ENCODE results near the gene C1QTNF8.

DNA sequence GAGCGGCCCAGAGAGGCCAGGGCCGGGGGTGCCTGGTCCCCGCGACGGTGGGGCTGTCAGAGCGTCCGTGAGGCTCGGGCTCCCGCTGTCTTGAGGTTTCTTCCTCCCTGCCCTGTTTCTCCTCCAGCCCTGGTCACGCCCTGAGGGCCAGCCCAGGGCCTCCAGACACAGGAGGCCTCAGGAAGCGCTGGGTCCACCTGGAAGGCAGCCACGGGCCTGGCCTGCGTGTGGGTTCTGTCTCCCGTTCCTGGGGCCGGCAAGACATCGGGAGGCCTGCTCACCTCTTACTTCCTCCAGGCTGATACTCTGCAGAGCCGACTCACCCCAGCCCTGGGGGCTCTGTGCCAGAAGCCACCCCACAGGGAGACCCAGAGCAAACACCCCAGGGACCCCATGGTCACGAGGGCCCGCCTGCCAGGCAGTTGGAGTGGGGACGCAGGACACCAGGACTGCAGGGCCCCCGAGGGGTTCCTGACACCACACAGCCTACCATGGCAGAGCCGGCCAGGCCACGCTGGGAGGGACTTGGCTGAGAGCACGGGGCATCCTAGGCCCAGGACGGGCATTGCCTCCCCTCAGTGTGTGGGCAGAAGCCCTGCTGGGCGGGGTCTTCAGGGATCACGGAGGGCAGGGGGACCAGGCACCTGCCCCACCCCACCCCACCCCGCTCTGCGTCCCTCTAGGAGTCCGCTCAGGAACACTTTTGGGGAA is 37.9 kb upstream of the C1QTNF8 start:
- TF ChIP-seq EP300 (IDR thresholded peaks at IDR 0.05) (no peak), POLR2A (IDR thresholded peaks at IDR 0.05) (no peak)
- TF ChIP-seq, protein P1, sequence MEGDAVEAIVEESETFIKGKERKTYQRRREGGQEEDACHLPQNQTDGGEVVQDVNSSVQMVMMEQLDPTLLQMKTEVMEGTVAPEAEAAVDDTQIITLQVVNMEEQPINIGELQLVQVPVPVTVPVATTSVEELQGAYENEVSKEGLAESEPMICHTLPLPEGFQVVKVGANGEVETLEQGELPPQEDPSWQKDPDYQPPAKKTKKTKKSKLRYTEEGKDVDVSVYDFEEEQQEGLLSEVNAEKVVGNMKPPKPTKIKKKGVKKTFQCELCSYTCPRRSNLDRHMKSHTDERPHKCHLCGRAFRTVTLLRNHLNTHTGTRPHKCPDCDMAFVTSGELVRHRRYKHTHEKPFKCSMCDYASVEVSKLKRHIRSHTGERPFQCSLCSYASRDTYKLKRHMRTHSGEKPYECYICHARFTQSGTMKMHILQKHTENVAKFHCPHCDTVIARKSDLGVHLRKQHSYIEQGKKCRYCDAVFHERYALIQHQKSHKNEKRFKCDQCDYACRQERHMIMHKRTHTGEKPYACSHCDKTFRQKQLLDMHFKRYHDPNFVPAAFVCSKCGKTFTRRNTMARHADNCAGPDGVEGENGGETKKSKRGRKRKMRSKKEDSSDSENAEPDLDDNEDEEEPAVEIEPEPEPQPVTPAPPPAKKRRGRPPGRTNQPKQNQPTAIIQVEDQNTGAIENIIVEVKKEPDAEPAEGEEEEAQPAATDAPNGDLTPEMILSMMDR (IDR thresholded peaks at IDR 0.05) = no peak
